Fibroblast of skin of right quadriceps (primary cell): ENCODE results near the gene ABLIM1.

Source experiments
- DNase-seq: peaks from one replicate; pipeline ENCODE4 v3.0.0-alpha.2; 2013

The ABLIM1 gene

GRCh38 chr10:114575417-114576131 is 82.5 kb downstream of the ABLIM1 start:
- DNase-seq = no peak

GRCh38 chr10:114573330-114574045 is 84.6 kb downstream of the ABLIM1 start:
- no peak for DNase-seq

GRCh38 chr10:114571316-114571999 is 86.6 kb downstream of the ABLIM1 start:
- DNase-seq = no peak

- no peak for DNase-seq
Measured at GRCh38 chr10:114566064-114566463, 92.0 kb downstream of the ABLIM1 start.

- peak; percentile 68 for DNase-seq
Measured at GRCh38 chr10:114565066-114565465, 93.0 kb downstream of the ABLIM1 start.

- DNase-seq = no peak
Measured at GRCh38 chr10:114561008-114561523, 97.0 kb downstream of the ABLIM1 start.

- no peak for DNase-seq
Measured at GRCh38 chr10:114560144-114560543, 97.9 kb downstream of the ABLIM1 start.

GRCh38 chr10:114559636-114560035 is 98.4 kb downstream of the ABLIM1 start:
- DNase-seq = no peak

- DNase-seq = no peak
Measured at GRCh38 chr10:114557854-114558253, 100.2 kb downstream of the ABLIM1 start.

GRCh38 chr10:114556236-114557122 is 101.6 kb downstream of the ABLIM1 start:
- DNase-seq = no peak

GRCh38 chr10:114553436-114553835 is 104.6 kb downstream of the ABLIM1 start:
- no peak for DNase-seq

GRCh38 chr10:114552050-114552449 is 106.0 kb downstream of the ABLIM1 start:
- DNase-seq = no peak

- DNase-seq = no peak
Measured at GRCh38 chr10:114551636-114551972, 106.5 kb downstream of the ABLIM1 start.

GRCh38 chr10:114550756-114551635 is 107.1 kb downstream of the ABLIM1 start:
- peak; percentile 33 for DNase-seq

GRCh38 chr10:114548662-114549061 is 109.4 kb downstream of the ABLIM1 start:
- peak; percentile 14 for DNase-seq

- no peak for DNase-seq
Measured at GRCh38 chr10:114547514-114547913, 110.6 kb downstream of the ABLIM1 start.

GRCh38 chr10:114547056-114547455 is 111.0 kb downstream of the ABLIM1 start:
- DNase-seq = no peak

GRCh38 chr10:114545819-114546218 is 112.3 kb downstream of the ABLIM1 start:
- no peak for DNase-seq

GRCh38 chr10:114545071-114545470 is 113.0 kb downstream of the ABLIM1 start:
- no peak for DNase-seq

- no peak for DNase-seq
Measured at GRCh38 chr10:114544045-114544659, 113.9 kb downstream of the ABLIM1 start.

- no peak for DNase-seq
Measured at GRCh38 chr10:114543456-114543855, 114.6 kb downstream of the ABLIM1 start.
